Muscle layer of duodenum (tissue), 2 donors: ENCODE data around the gene PCBD1.

Source experiments
- H3K27ac ChIP-seq: one replicate; pipeline ENCODE4 v1.7.0; 2013; ENCODE audit warnings: mild to moderate bottlenecking, low read length
- H3K27me3 ChIP-seq: one replicate; pipeline ENCODE4 v1.7.0; 2013; ENCODE audit warnings: low read depth, mild to moderate bottlenecking, control low read depth, low read length
- H3K36me3 ChIP-seq, 2 donors: one replicate each; pipeline ENCODE4 v1.7.0; 2013; ENCODE audit warnings: low read length in 2 of 2, control low read depth in 1 of 2, mild to moderate bottlenecking in 1 of 2; ENCODE audit not compliant: insufficient read depth in 2 of 2, control insufficient read depth in 1 of 2
- H3K4me1 ChIP-seq, 2 donors: one replicate each; pipeline ENCODE4 v1.7.0; 2013; ENCODE audit warnings: low read length in 2 of 2, mild to moderate bottlenecking in 2 of 2, control low read depth in 1 of 2, moderate library complexity in 1 of 2; ENCODE audit not compliant: insufficient read depth in 2 of 2, control insufficient read depth in 1 of 2
- H3K4me3 ChIP-seq, 2 donors: one replicate each; pipeline ENCODE4 v1.7.0; 2013; ENCODE audit warnings: low read length in 2 of 2, low read depth in 1 of 2, mild to moderate bottlenecking in 1 of 2
- H3K9me3 ChIP-seq, 2 donors: one replicate each; pipeline ENCODE4 v1.7.0; 2013; ENCODE audit warnings: low read length in 2 of 2, control low read depth in 1 of 2, mild to moderate bottlenecking in 1 of 2; ENCODE audit not compliant: control insufficient read depth in 1 of 2
- donor health status: healthy.

PCBD1 gene

DNA sequence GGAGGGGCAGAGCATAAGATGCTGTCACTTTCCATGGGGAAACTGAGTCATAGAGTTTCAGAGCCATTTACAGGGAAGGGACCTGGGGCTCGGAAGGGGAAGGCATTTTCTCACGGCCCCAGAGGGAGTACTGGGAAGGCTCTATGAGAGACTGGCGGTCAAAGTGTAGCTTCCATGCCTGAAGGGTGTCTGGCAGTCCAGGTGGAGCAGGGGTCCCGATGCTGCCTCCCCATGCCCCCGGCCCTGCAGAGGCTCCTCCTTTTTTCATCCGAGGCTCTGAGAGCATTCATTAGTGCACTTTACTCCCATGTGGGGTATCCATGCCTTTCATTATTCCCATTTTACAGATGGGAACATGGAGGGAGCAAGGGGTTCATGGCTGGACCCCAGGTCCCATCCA is 27.9 kb upstream of the PCBD1 start:
- peaks cover 0 to 5% of the 10 kb centered on the region in 2 donors for H3K4me1 ChIP-seq
- no peaks in the 10 kb centered on the region for H3K36me3 ChIP-seq
- no peaks in the 10 kb centered on the region for H3K9me3 ChIP-seq
- H3K27me3 ChIP-seq = no peaks in the 10 kb centered on the region
- H3K4me3 ChIP-seq = no peak overlapping the region
- no peak overlapping the region for H3K27ac ChIP-seq

DNA sequence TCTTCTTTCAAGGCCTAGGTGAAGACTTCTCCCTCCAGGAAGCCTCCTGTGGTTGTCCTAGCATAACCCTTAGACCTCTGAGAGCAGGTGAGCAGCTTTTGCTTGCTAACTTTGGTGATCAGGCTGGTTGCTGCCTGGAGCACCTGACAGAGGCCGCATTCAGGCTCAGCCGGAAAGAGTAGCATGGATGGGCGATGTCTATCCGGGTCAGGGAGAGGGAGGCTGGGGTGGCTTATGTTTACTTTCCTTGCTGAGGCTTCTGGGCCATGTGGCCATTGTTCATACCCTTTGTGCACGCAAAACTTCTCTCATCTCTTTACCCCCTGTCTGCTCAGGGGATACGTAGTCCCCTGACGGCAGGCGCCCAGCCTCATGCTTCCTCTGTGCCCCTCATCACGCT is 27.4 kb upstream of the PCBD1 start:
- Histone ChIP-seq H3K4me1 (peaks cover 0 to 5% of the 10 kb centered on the region in 2 donors), H3K27me3 (no peaks in the 10 kb centered on the region), H3K36me3 (no peaks in the 10 kb centered on the region)

DNA sequence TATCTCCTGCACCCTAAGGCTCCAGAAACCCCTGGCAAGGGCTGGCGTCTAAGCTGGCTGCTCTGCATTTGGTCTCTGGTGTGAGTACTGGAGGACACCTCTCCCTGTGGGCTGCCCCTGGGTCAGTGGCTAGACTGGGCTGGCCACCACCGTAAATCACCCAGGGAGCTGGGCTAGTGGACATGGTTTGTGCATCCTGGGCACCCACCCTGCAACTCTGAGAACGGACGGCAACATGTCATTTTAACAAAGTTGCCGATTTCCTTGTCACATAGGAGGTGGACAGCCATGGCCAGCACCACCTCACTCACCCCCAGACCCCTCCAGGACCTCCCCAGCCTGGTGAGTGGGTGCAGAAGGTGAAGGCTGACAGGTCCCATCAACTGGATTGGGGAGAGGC is 26.8 kb upstream of the PCBD1 start:
- H3K9me3 ChIP-seq = no peaks in the 10 kb centered on the region
- H3K4me1 ChIP-seq = peaks cover 0 to 5% of the 10 kb centered on the region in 2 donors
- no peaks in the 10 kb centered on the region for H3K27me3 ChIP-seq
- no peaks in the 10 kb centered on the region for H3K36me3 ChIP-seq
- H3K27ac ChIP-seq = no peak overlapping the region
- no peak overlapping the region for H3K4me3 ChIP-seq

More for the DNA sequence above, 27.4 kb upstream of the PCBD1 start:
- Histone ChIP-seq H3K27ac (no peak overlapping the region), H3K9me3 (no peaks in the 10 kb centered on the region), H3K4me3 (no peak overlapping the region)

DNA sequence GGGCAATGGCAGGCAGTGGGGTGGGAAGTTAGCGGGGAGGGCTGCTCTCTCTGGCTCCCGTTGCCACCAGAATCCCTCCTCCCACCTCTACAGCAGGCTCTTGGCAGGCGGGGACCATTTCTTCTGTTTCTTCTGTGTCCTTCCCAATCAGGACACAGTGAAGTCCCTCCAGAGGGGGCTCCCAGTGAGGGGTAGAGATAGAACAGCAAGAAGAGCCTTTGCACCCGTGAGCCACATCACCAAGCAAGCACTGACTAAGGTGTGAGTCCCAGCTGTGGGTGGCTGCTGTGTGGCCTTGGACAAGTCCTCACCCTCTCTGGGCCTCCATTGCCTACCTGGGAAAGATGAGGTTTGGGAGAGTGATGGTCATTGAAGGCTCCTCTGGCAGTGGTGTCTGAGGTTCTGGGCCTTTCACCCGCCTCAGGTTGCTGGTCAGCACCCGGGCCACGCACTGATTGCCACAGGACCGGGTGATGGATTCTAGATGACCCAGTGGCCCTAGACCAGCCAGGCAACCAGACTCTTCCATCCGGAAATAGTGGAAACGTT is 26.0 kb upstream of the PCBD1 start:
- no peaks in the 10 kb centered on the region for H3K36me3 ChIP-seq
- no peak overlapping the region for H3K27ac ChIP-seq
- H3K4me1 ChIP-seq = peaks cover 0 to 5% of the 10 kb centered on the region in 2 donors
- H3K4me3 ChIP-seq = no peak overlapping the region
- H3K27me3 ChIP-seq = no peaks in the 10 kb centered on the region
- no peaks in the 10 kb centered on the region for H3K9me3 ChIP-seq

DNA sequence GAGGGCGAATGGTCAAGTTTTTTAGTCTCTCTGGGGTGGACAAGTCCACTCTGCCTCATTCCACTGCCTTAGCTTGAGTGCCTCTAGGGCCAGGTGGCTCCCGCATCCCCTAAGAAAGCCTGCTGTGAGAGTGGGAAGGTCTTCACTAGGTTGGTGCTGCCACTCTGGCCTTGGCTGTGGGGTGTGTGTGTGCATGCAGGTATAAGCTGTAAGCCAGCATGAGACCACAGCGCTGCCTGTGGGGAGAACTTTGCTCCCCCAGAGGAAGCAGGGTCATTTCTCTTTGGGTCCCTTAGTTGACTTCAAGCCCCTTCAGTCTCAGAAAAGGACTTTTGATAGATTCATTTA is 25.5 kb upstream of the PCBD1 start:
- Histone ChIP-seq H3K36me3 (no peaks in the 10 kb centered on the region), H3K27me3 (no peaks in the 10 kb centered on the region), H3K9me3 (no peaks in the 10 kb centered on the region), H3K4me1 (peaks cover 0 to 5% of the 10 kb centered on the region in 2 donors), H3K27ac (no peak overlapping the region), H3K4me3 (no peak overlapping the region)

DNA sequence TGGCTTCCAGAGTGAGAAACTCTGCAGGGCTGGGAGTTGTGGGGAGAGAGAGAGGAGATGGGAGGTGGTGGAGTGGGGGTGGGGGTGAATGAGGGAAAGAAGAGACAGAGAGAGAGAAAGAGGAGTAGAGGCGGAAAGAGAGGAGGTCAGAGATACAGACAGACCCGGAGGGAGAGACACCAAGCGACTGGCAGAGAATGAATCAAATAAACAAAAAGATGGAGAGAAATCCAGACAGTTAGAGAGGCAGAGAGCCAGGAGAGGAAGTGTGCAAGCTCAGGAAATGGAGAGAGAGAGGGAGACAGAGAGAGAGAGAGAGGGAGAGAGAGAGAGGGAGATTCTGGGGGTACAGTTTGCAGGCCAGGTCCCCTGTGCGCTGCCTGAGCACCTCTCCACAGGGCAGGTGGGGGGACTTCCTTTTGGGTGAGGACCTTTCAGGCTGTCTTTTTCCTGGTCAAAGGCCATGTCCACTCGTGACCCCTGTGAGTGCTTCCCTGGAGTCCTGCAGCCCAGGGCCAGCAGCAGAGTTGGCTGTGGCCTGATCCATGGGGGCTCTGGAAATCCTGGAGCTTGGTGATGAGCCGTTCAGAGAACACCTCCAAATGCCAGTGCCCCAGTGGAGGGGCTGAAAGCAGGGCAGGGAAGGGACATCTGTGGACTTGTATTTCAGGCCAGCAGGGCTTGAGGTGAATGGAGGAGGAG is 25.0 kb upstream of the PCBD1 start:
- Histone ChIP-seq H3K36me3 (no peaks in the 10 kb centered on the region), H3K9me3 (no peaks in the 10 kb centered on the region), H3K27me3 (no peaks in the 10 kb centered on the region), H3K27ac (no peak overlapping the region), H3K4me3 (no peak overlapping the region), H3K4me1 (peaks cover 0 to 7% of the 10 kb centered on the region in 2 donors)

DNA sequence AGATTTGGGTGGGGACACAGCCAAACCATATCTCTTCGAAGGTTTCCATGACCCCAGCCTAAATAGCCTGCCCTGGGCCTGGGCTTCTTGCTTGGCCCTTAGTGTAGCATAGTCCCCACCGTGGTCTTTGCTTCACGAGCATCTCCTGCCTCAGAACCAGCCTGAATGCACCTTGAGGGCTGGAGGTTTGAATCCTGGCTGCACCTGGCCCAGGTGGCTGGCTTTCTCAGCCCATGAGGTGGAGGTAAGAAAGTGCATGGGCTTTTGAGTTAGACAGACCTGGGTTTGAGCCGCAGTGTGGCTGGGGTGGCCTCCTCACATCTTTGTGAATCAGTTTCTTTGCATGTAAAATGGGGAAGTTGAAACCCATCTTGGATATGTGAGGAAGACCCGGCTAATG is 24.2 kb upstream of the PCBD1 start:
- Histone ChIP-seq H3K9me3 (no peaks in the 10 kb centered on the region), H3K4me3 (no peak overlapping the region), H3K4me1 (peaks cover 0 to 15% of the 10 kb centered on the region in 2 donors), H3K36me3 (no peaks in the 10 kb centered on the region), H3K27ac (no peak overlapping the region), H3K27me3 (no peaks in the 10 kb centered on the region)

DNA sequence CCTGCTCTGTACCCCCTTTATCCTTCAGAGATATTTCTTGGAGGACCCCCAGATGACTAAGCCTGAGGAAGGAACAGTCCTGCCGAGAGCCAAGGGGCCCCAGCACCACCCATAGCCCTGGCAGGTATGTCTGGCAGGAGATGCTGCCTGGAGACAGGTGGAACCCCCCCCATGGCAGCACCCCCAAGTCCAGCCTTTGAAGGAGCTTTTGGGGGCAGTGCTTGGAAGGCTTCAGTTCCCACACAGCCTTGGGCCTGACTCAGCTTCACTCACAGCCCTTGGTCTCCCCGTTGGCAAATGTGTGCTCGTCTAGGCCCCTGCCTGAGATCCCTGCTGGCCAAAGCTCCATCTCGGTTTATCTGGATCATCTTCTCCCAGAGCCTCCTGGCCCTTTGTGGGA is 23.0 kb upstream of the PCBD1 start:
- Histone ChIP-seq H3K4me1 (peaks cover 0 to 26% of the 10 kb centered on the region in 2 donors), H3K4me3 (no peak overlapping the region), H3K27ac (no peak overlapping the region), H3K9me3 (no peaks in the 10 kb centered on the region), H3K36me3 (no peaks in the 10 kb centered on the region), H3K27me3 (no peaks in the 10 kb centered on the region)

DNA sequence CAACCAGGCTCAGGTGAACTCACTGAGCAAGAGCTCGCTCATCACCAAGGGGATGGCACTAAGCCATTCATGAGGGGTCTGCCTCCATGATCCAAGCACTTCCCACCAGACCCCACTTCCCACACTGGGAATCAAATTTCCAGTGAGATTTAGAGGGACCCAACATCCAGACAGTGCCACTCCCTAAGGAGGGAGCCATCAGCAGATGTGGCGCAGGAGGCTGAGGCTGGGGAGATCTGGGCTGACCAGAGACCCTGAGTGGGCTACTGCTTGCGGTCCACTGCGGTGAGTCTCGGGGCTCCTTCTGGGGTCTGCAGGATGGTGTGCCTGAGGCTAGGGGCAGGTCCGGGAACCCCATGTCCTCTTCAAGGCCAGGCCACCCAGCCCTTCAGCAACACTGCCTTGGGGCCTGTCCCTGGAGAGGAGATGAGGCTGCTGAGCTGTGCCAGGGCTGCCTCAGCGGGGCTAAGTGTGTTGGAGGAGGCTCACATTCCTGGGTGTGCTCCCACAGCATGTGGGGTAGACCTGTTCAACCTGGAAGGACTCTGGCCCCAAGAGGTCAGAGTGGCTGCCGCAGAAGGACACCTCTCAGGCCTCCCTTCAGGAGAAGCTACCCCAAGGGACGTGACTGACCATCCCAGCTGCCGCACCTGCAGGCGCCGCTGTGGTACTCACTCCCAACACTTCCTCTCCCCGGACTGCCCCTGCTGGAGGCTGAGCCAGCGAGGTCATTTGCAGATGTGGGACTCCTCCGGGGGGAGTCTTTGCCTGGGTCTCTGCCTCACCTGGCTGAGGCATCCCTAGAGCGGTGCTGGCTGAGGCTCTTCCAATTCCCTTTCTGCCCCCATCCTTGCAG is 22.3 kb upstream of the PCBD1 start:
- Histone ChIP-seq H3K4me3 (no peak overlapping the region), H3K27me3 (no peaks in the 10 kb centered on the region), H3K9me3 (no peaks in the 10 kb centered on the region), H3K27ac (no peak overlapping the region), H3K36me3 (no peaks in the 10 kb centered on the region), H3K4me1 (peaks cover 0 to 26% of the 10 kb centered on the region in 2 donors)

DNA sequence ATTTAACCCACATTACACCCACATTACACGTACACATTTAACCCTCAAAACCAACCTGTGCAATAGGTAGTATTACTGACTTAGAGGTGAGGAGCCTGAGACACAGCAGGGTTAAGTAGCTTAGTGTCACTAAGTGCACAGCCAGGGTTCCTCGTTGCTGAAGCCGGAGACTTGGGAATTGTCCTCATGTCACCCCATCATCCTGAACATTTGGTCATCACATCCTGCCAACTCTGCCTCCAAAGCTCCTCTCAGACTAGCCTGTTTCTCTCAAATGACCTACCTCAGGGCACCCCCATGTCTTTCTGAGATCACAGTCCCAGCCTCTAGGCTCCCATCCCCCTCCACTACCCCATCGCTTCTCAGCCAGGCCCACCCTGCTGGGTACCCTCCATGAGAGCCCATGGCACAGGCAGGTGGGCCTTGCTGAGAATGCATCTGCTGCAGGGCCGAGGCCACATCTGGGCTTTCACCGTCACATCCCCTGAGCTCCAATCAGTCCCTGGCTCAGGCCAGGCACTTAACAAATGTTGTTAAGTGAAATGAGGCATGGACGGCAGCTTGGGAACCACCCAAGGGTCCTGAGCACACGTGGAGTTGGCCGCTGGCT is 21.1 kb upstream of the PCBD1 start:
- H3K27me3 ChIP-seq = no peaks in the 10 kb centered on the region
- peaks cover 0 to 26% of the 10 kb centered on the region in 2 donors for H3K4me1 ChIP-seq
- no peaks in the 10 kb centered on the region for H3K36me3 ChIP-seq

More for the DNA sequence above, 21.1 kb upstream of the PCBD1 start:
- H3K4me3 ChIP-seq = no peak overlapping the region
- no peaks in the 10 kb centered on the region for H3K9me3 ChIP-seq
- H3K27ac ChIP-seq = no peak overlapping the region
